ENCODE results near the gene ESCO1. TPM values are rescaled to one million over a fixed set of nuclear protein-coding genes. Genes with fewer than 3 reads are reported as not detected.

ESCO1 gene
- total and polyA plus RNA-seq, 2 of the 13 experiments (the other 11 are each of a cell fraction or from before 2014, with no cell fraction given) = 6.3 to 19.4 TPM

DNA sequence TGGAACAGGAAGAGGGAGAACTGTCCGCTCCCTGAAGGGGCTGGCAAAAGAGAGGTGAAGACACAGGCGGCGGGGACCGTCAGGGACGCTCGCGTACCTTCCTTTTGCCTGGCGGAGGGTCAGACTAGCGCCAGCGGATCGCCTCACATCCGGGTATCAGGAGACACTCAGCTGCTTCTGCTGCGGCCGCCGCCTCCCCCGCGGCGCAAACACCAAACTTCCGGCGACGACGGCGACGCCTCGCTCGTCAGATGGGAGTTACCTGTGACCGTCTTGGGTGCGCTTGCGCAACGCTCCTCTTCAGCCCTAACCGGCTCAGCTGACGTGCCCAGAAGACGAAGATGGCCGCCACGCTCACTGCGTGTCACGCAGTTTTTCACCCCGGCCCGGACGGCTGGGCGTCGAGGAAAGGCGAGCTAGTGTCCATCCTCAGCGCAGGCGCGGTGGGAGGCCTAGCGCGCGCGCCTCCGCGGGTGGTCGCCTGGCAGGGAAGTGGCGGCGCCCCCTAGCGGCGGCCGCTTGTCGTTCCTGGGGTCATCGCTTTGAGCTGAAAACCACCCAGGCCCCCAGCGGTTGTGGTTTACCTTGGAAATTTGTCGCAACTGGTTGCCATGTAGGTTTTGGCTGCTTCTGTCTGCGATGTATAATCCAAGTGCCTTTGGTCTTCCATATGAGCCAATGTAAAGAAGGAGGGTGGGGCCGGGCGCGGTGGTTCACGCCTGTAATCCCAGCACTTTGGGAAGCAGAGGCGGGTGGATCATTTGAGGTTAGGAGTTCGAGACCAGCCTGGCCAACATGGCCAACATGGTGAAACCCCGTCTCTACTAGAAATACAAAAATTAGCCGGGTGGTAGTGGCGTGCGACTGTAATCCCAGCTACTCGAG, at the start of gene ESCO1 (continued):
- TF ChIP-seq, protein P1, sequence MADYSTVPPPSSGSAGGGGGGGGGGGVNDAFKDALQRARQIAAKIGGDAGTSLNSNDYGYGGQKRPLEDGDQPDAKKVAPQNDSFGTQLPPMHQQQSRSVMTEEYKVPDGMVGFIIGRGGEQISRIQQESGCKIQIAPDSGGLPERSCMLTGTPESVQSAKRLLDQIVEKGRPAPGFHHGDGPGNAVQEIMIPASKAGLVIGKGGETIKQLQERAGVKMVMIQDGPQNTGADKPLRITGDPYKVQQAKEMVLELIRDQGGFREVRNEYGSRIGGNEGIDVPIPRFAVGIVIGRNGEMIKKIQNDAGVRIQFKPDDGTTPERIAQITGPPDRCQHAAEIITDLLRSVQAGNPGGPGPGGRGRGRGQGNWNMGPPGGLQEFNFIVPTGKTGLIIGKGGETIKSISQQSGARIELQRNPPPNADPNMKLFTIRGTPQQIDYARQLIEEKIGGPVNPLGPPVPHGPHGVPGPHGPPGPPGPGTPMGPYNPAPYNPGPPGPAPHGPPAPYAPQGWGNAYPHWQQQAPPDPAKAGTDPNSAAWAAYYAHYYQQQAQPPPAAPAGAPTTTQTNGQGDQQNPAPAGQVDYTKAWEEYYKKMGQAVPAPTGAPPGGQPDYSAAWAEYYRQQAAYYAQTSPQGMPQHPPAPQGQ (CRISPR knock-in tag; IDR thresholded peaks at IDR 0.05; ENCODE audit: borderline replicate concordance) = no peak
- TF ChIP-seq ZFP36 (IDR thresholded peaks at IDR 0.05; ENCODE audit: borderline replicate concordance, low read depth, low read length, partially characterized antibody) (no peak), WIZ (CRISPR knock-in tag; IDR thresholded peaks at IDR 0.05) (peak; percentile 89; the same call in 1 of the 2 replicates), KLF11 (CRISPR knock-in tag; IDR thresholded peaks at IDR 0.05) (peak; percentile 90; the same call in 1 of the 2 replicates), CENPT (CRISPR knock-in tag; IDR thresholded peaks at IDR 0.05; ENCODE audit: low read depth) (peak; percentile 89; the same call in 1 of the 2 replicates), NPAS2 (CRISPR knock-in tag; IDR thresholded peaks at IDR 0.05; ENCODE audit: borderline replicate concordance) (no peak), U2AF1 (optimal IDR thresholded peaks at IDR 0.05; ENCODE audit: low read depth, low read length) (no peak), NONO (IDR thresholded peaks at IDR 0.05) (no peak), NONO (CRISPR knock-in tag; conservative IDR thresholded peaks at IDR 0.05) (peak; percentile 98), REPIN1 (CRISPR knock-in tag; IDR thresholded peaks at IDR 0.05; ENCODE audit: borderline replicate concordance, low read depth) (peak; percentile 98), PRPF4 (IDR thresholded peaks at IDR 0.05; ENCODE audit: low read depth, low read length, poor library complexity, severe bottlenecking) (no peak), HNF4A (CRISPR knock-in tag; IDR thresholded peaks at IDR 0.05) (peak; percentile 34), FOXM1 (CRISPR knock-in tag; IDR thresholded peaks at IDR 0.05) (no peak), ZNF12 (CRISPR knock-in tag; IDR thresholded peaks at IDR 0.05) (peak; percentile 50; the same call in 1 of the 2 replicates), CREM (IDR thresholded peaks at IDR 0.05) (peak; percentile 81), CREM (CRISPR knock-in tag; IDR thresholded peaks at IDR 0.05) (no peak), ZNF510 (CRISPR knock-in tag; IDR thresholded peaks at IDR 0.05; ENCODE audit: low read depth) (peak; percentile 93; the same call in 1 of the 2 replicates), ZNF354B (CRISPR knock-in tag; IDR thresholded peaks at IDR 0.05) (peak; percentile 79; the same call in 1 of the 2 replicates), SOX6 (IDR thresholded peaks at IDR 0.05) (no peak), SOX6 (CRISPR knock-in tag; IDR thresholded peaks at IDR 0.05) (peak; percentile 90), ZNF441 (CRISPR knock-in tag; IDR thresholded peaks at IDR 0.05; ENCODE audit: borderline replicate concordance) (peak; percentile 86; the same call in 1 of the 2 replicates), ZNF543 (CRISPR knock-in tag; IDR thresholded peaks at IDR 0.05) (peak; percentile 68; the same call in 1 of the 2 replicates)
- TF ChIP-seq, protein P2, sequence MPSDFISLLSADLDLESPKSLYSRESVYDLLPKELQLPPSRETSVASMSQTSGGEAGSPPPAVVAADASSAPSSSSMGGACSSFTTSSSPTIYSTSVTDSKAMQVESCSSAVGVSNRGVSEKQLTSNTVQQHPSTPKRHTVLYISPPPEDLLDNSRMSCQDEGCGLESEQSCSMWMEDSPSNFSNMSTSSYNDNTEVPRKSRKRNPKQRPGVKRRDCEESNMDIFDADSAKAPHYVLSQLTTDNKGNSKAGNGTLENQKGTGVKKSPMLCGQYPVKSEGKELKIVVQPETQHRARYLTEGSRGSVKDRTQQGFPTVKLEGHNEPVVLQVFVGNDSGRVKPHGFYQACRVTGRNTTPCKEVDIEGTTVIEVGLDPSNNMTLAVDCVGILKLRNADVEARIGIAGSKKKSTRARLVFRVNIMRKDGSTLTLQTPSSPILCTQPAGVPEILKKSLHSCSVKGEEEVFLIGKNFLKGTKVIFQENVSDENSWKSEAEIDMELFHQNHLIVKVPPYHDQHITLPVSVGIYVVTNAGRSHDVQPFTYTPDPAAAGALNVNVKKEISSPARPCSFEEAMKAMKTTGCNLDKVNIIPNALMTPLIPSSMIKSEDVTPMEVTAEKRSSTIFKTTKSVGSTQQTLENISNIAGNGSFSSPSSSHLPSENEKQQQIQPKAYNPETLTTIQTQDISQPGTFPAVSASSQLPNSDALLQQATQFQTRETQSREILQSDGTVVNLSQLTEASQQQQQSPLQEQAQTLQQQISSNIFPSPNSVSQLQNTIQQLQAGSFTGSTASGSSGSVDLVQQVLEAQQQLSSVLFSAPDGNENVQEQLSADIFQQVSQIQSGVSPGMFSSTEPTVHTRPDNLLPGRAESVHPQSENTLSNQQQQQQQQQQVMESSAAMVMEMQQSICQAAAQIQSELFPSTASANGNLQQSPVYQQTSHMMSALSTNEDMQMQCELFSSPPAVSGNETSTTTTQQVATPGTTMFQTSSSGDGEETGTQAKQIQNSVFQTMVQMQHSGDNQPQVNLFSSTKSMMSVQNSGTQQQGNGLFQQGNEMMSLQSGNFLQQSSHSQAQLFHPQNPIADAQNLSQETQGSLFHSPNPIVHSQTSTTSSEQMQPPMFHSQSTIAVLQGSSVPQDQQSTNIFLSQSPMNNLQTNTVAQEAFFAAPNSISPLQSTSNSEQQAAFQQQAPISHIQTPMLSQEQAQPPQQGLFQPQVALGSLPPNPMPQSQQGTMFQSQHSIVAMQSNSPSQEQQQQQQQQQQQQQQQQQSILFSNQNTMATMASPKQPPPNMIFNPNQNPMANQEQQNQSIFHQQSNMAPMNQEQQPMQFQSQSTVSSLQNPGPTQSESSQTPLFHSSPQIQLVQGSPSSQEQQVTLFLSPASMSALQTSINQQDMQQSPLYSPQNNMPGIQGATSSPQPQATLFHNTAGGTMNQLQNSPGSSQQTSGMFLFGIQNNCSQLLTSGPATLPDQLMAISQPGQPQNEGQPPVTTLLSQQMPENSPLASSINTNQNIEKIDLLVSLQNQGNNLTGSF (CRISPR knock-in tag; IDR thresholded peaks at IDR 0.05) = peak; percentile 92
